IMR-90 (cell line): ENCODE data around the gene ATP2A3.

Experiments used
- BHLHE40 ChIP-seq: fragments of 150-350 bp; IDR thresholded peaks from 2 replicates; pipeline ENCODE4 v1.6.1; 2016; ENCODE audit warnings: mild to moderate bottlenecking, low read depth, low read length
- CEBPB ChIP-seq: IDR thresholded peaks from 2 replicates; pipeline ENCODE4 v1.6.1; 2012; ENCODE audit warnings: low read depth, low read length, improper control_type of control experiment
- FOS ChIP-seq: fragments of 150-350 bp; IDR thresholded peaks from 2 replicates; pipeline ENCODE4 v1.6.1; 2016; ENCODE audit warnings: low read depth, low read length
- MAFK ChIP-seq: IDR thresholded peaks from 2 replicates; pipeline ENCODE4 v1.6.1; 2012; ENCODE audit warnings: low read depth, low read length, improper control_type of control experiment
- MXI1 ChIP-seq: IDR thresholded peaks from 2 replicates; pipeline ENCODE4 v1.6.1; 2012; ENCODE audit warnings: low read depth, mild to moderate bottlenecking, low read length, moderate library complexity, borderline replicate concordance
- NFE2L2 ChIP-seq: fragments of 150-350 bp; IDR thresholded peaks from 2 replicates; pipeline ENCODE4 v1.6.1; 2016; ENCODE audit warnings: low read depth, mild to moderate bottlenecking, low read length
- POLR2A ChIP-seq: IDR thresholded peaks from 2 replicates; pipeline ENCODE4 v1.6.1; 2012; ENCODE audit warnings: mild to moderate bottlenecking, low read depth, low read length
- RAD21 ChIP-seq: IDR thresholded peaks from 2 replicates; pipeline ENCODE4 v1.6.1; 2012; ENCODE audit warnings: low read length, improper control_type of control experiment
- RCOR1 ChIP-seq: IDR thresholded peaks from 2 replicates; pipeline ENCODE4 v1.6.1; 2012; ENCODE audit warnings: mild to moderate bottlenecking, low read length, improper control_type of control experiment; ENCODE audit not compliant: insufficient replicate concordance
- RFX5 ChIP-seq: IDR thresholded peaks from 2 replicates; pipeline ENCODE4 v1.8.0; 2012; ENCODE audit warnings: low read depth, mild to moderate bottlenecking, low read length, moderate library complexity
- SMC3 ChIP-seq: fragments of 150-350 bp; IDR thresholded peaks from 2 replicates; pipeline ENCODE4 v1.6.1; 2016; ENCODE audit warnings: low read depth, mild to moderate bottlenecking, antibody characterized with exemption, low read length, moderate library complexity
- TF ChIP-seq, protein P1 (sequence below): conservative IDR thresholded peaks from 2 replicates; pipeline ENCODE4 v1.5.1; 2012; ENCODE audit warnings: mild to moderate bottlenecking, low read depth, low read length, improper control_type of control experiment
- TF ChIP-seq, protein P2 (sequence below): fragments of 150-350 bp; IDR thresholded peaks from 2 replicates; pipeline ENCODE4 v1.6.1; 2016; ENCODE audit warnings: low read depth, mild to moderate bottlenecking, low read length, moderate library complexity, borderline replicate concordance
- TF ChIP-seq, protein P3 (sequence below): fragments of 150-350 bp; IDR thresholded peaks from 2 replicates; pipeline ENCODE4 v1.6.1; 2017; ENCODE audit warnings: mild to moderate bottlenecking, antibody characterized with exemption, low read length, low read depth

DNA sequence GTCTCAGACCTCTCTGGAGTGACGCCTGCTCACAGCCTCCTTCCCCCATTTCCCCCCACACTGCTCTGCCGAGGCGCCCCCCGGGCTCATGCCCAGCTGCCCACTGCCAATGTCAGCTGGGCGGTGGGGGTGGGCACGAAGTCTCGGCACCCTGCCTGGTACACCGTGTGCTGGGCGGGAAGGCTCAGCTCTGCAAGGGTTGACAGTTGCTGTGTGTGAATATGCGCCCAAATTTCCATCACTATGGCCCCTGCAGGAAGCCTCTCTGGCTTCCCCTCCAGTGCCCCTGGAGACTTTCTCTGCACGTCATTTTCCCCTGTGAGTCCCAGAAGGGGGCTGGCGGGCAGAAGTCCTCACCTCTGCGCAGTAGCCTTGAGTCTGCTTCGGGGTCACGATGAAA lies 59.7 kb downstream of the ATP2A3 start:
- TF ChIP-seq, protein P1, sequence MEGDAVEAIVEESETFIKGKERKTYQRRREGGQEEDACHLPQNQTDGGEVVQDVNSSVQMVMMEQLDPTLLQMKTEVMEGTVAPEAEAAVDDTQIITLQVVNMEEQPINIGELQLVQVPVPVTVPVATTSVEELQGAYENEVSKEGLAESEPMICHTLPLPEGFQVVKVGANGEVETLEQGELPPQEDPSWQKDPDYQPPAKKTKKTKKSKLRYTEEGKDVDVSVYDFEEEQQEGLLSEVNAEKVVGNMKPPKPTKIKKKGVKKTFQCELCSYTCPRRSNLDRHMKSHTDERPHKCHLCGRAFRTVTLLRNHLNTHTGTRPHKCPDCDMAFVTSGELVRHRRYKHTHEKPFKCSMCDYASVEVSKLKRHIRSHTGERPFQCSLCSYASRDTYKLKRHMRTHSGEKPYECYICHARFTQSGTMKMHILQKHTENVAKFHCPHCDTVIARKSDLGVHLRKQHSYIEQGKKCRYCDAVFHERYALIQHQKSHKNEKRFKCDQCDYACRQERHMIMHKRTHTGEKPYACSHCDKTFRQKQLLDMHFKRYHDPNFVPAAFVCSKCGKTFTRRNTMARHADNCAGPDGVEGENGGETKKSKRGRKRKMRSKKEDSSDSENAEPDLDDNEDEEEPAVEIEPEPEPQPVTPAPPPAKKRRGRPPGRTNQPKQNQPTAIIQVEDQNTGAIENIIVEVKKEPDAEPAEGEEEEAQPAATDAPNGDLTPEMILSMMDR = no peak
- TF ChIP-seq MXI1 (no peak), FOS (no peak), RFX5 (no peak), POLR2A (no peak), RCOR1 (no peak), BHLHE40 (no peak), SMC3 (no peak), MAFK (no peak), RAD21 (no peak), NFE2L2 (no peak), CEBPB (no peak)
- TF ChIP-seq, protein P2, sequence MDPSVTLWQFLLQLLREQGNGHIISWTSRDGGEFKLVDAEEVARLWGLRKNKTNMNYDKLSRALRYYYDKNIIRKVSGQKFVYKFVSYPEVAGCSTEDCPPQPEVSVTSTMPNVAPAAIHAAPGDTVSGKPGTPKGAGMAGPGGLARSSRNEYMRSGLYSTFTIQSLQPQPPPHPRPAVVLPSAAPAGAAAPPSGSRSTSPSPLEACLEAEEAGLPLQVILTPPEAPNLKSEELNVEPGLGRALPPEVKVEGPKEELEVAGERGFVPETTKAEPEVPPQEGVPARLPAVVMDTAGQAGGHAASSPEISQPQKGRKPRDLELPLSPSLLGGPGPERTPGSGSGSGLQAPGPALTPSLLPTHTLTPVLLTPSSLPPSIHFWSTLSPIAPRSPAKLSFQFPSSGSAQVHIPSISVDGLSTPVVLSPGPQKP = no peak
- TF ChIP-seq, protein P3, sequence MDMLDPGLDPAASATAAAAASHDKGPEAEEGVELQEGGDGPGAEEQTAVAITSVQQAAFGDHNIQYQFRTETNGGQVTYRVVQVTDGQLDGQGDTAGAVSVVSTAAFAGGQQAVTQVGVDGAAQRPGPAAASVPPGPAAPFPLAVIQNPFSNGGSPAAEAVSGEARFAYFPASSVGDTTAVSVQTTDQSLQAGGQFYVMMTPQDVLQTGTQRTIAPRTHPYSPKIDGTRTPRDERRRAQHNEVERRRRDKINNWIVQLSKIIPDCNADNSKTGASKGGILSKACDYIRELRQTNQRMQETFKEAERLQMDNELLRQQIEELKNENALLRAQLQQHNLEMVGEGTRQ = no peak
